HCT116 (cell line): ENCODE data around the gene SYN1. TPM values are rescaled to one million over a fixed set of nuclear protein-coding genes. Genes with fewer than 3 reads are reported as not detected.

Source experiments
- ATAC-seq: fragments of 200-7000 bp; cut with Tn5 transposase; 2 replicates; pipeline ENCODE4 v1.9.1; 2020; ENCODE audit warnings: mild to moderate bottlenecking, moderate library complexity
- BruUV-seq: library from RNA; stranded (reverse); fragments of 400-500 nt; replicated peaks from 2 replicates; lab custom pipeline; 2021; lab: Mats Ljungman, UMichigan
- CTCF ChIA-PET: fragments of 300-600 bp; sonication (Branson Sonifier 250); formaldehyde crosslinking; loops from one replicate; lab custom pipeline; 2021; ENCODE audit warnings: antibody characterized with exemption; lab: Charles Lee
- POLR2A ChIA-PET: fragments of 300-600, 350-600 bp; sonication (Branson Sonifier 250); formaldehyde crosslinking; loops from one replicate; lab custom pipeline; 2021; ENCODE audit warnings: antibody characterized with exemption; lab: Charles Lee
- RAD21 ChIA-PET, 2 experiments: fragments of 300-600 bp; sonication (Branson Sonifier 250); formaldehyde crosslinking; loops; one replicate each; lab custom pipeline; 2023; ENCODE audit warnings: low total read pairs in 2 of 2; ENCODE audit not compliant: uncharacterized antibody in 2 of 2, unreplicated experiment in 2 of 2, low non-redundant PET in 1 of 2; lab: Charles Lee
- DNase-seq: peaks from one replicate; pipeline ENCODE4 v3.0.0-alpha.2; 2010; ENCODE audit warnings: low read depth, low spot score
- H2AFZ ChIP-seq: fragments of 200-600 bp; shearing (Covaris generic), sonication (generic); 2 replicates; pipeline ENCODE4 v1.6.1; 2017; ENCODE audit warnings: low read depth, mixed run types, mixed read lengths, antibody characterized with exemption, low read length; ENCODE audit not compliant: poor library complexity, severe bottlenecking
- H3K27ac ChIP-seq: 2 replicates; pipeline ENCODE4 v1.5.1; 2012; ENCODE audit warnings: low read depth, low read length
- H3K27me3 ChIP-seq: fragments of 200-600 bp; sonication (generic); 2 replicates; pipeline ENCODE4 v1.6.1; 2016; ENCODE audit warnings: mixed run types, low read length, mixed read lengths; ENCODE audit not compliant: insufficient read depth
- H3K36me3 ChIP-seq, 2 experiments: fragments of 200-500 bp in 1 of 2; fragments of 200-600 bp in 1 of 2; sonication (Bioruptor generic) in 1 of 2; sonication (generic) in 1 of 2; 2 replicates each; pipeline versions ENCODE4 v1.5.1 to v1.6.1; 2014 to 2016; ENCODE audit warnings: low read length in 2 of 2, inconsistent platforms in 1 of 2, mixed read lengths in 1 of 2, mixed run types in 1 of 2; ENCODE audit not compliant: insufficient read depth in 2 of 2, control insufficient read depth in 1 of 2
- H3K4me1 ChIP-seq, 2 experiments: fragments of 200-600 bp in 1 of 2; sonication (generic) in 1 of 2; 2 replicates each; pipeline versions ENCODE4 v1.5.1 to v1.6.1; 2012 to 2017; ENCODE audit warnings: low read length in 2 of 2, inconsistent platforms in 1 of 2, mild to moderate bottlenecking in 1 of 2, mixed read lengths in 1 of 2, mixed run types in 1 of 2, moderate library complexity in 1 of 2; ENCODE audit not compliant: insufficient read depth in 2 of 2, control insufficient read depth in 1 of 2
- H3K4me2 ChIP-seq: fragments of 200-600 bp; sonication (generic); 2 replicates; pipeline ENCODE4 v1.6.1; 2017; ENCODE audit warnings: mixed run types, low read length, mixed read lengths
- H3K4me3 ChIP-seq, 2 experiments: fragments of 200-600 bp in 1 of 2; sonication (generic) in 1 of 2; replicated peaks in 1 of 2; 2 replicates each; pipeline ENCODE4 v1.5.1; 2011 to 2016; ENCODE audit warnings: low read length in 2 of 2, control low read depth in 1 of 2, low read depth in 1 of 2, mild to moderate bottlenecking in 1 of 2, mixed read lengths in 1 of 2, mixed run types in 1 of 2
- H3K79me2 ChIP-seq: fragments of 200-600 bp; sonication (generic); 2 replicates; pipeline ENCODE4 v1.6.1; 2017; ENCODE audit warnings: mild to moderate bottlenecking, mixed run types, low read length, moderate library complexity, mixed read lengths; ENCODE audit not compliant: insufficient read depth
- H3K9ac ChIP-seq: fragments of 200-600 bp; sonication (generic); 2 replicates; pipeline ENCODE4 v1.6.1; 2016; ENCODE audit warnings: low read length, mixed read lengths
- H3K9me2 ChIP-seq: fragments of 200-600 bp; sonication (generic), shearing (Covaris generic); 2 replicates; pipeline ENCODE4 v1.6.1; 2017; ENCODE audit warnings: mixed run types, mild to moderate bottlenecking, moderate library complexity; ENCODE audit not compliant: insufficient read depth
- H3K9me3 ChIP-seq, 2 experiments: fragments of 200-500 bp in 1 of 2; fragments of 200-600 bp in 1 of 2; sonication (Bioruptor generic) in 1 of 2; sonication (generic) in 1 of 2; 2 replicates each; pipeline ENCODE4 v1.6.1; 2014 to 2017; ENCODE audit warnings: low read length in 2 of 2, mixed read lengths in 2 of 2, inconsistent platforms in 1 of 2, low read depth in 1 of 2, mild to moderate bottlenecking in 1 of 2, mixed run types in 1 of 2, moderate library complexity in 1 of 2; ENCODE audit not compliant: control insufficient read depth in 1 of 2, insufficient read depth in 1 of 2
- H4K20me1 ChIP-seq: fragments of 200-600 bp; sonication (generic), shearing (Covaris generic); 2 replicates; pipeline ENCODE4 v1.6.1; 2017; ENCODE audit warnings: mixed run types, mild to moderate bottlenecking, moderate library complexity; ENCODE audit not compliant: insufficient read depth
- ATF3 ChIP-seq: IDR thresholded peaks from 2 replicates; pipeline ENCODE4 v1.6.1; 2012
- ELF1 ChIP-seq: IDR thresholded peaks from 2 replicates; pipeline ENCODE4 v1.6.1; 2012; ENCODE audit warnings: low read depth, borderline replicate concordance
- EZH2 ChIP-seq: fragments of 200-600 bp; sonication (generic); IDR thresholded peaks from 2 replicates; pipeline ENCODE4 v1.6.1; 2017; ENCODE audit warnings: antibody characterized with exemption, mixed run types
- FOSL1 ChIP-seq: IDR thresholded peaks from 2 replicates; pipeline ENCODE4 v1.6.1; 2012; ENCODE audit warnings: low read depth
- JUND ChIP-seq: IDR thresholded peaks from 2 replicates; pipeline ENCODE4 v1.6.1; 2012
- POLR2A ChIP-seq: IDR thresholded peaks from 2 replicates; pipeline ENCODE4 v1.7.0; 2011; ENCODE audit warnings: borderline replicate concordance; ENCODE audit not compliant: insufficient read depth, insufficient read length; ENCODE audit errors: extremely low read depth
- POLR2AphosphoS5 ChIP-seq: IDR thresholded peaks from 2 replicates; pipeline ENCODE4 v1.6.1; 2011; ENCODE audit warnings: mild to moderate bottlenecking, low read depth, low read length, moderate library complexity
- RAD21 ChIP-seq: IDR thresholded peaks from 2 replicates; pipeline ENCODE4 v1.6.1; 2012; ENCODE audit warnings: low read depth, mild to moderate bottlenecking
- REST ChIP-seq: IDR thresholded peaks from 2 replicates; pipeline ENCODE4 v1.6.1; 2012; ENCODE audit warnings: low read depth
- SIN3A ChIP-seq: IDR thresholded peaks from 2 replicates; pipeline ENCODE4 v1.6.1; 2012; ENCODE audit warnings: low read depth
- SP1 ChIP-seq: IDR thresholded peaks from 2 replicates; pipeline ENCODE4 v1.6.1; 2012; ENCODE audit warnings: low read depth
- SRF ChIP-seq: IDR thresholded peaks from 2 replicates; pipeline ENCODE4 v1.6.1; 2012; ENCODE audit warnings: low read depth
- ZNF274 ChIP-seq: fragments of 200-500 bp; sonication (Bioruptor generic); IDR thresholded peaks from 2 replicates; pipeline ENCODE4 v1.6.1; 2014; ENCODE audit warnings: mild to moderate bottlenecking, low read depth, low read length, inconsistent platforms
- intact Hi-C: fragments of 100-400 bp; cut with micrococcal nuclease; formaldehyde crosslinking; loops from 2 replicates; pipeline ENCODE4 v1.10.0; 2022
- total RNA-seq: library from RNA; stranded (reverse); gene quantifications from one replicate; pipeline ENCODE4 v1.2.1, GENCODE V29; 2021; ENCODE audit not compliant: unreplicated experiment
- TF ChIP-seq, protein P1 (sequence below), 3 experiments: fragments of 200-600 bp in 1 of 3; sonication (generic) in 1 of 3; IDR thresholded peaks in 2 of 3; conservative IDR thresholded peaks in 1 of 3; 2 replicates each; pipeline ENCODE4 v1.5.1; 2012 to 2017; ENCODE audit warnings: low read depth in 2 of 3, low read length in 2 of 3, antibody characterized with exemption in 1 of 3, borderline replicate concordance in 1 of 3, control low read depth in 1 of 3, mild to moderate bottlenecking in 1 of 3, mixed read lengths in 1 of 3, mixed run types in 1 of 3, moderate library complexity in 1 of 3; ENCODE audit not compliant: insufficient read depth in 1 of 3

Gene SYN1
- total RNA-seq, 1 experiment from 2014 or later = 0.86 TPM

DNA sequence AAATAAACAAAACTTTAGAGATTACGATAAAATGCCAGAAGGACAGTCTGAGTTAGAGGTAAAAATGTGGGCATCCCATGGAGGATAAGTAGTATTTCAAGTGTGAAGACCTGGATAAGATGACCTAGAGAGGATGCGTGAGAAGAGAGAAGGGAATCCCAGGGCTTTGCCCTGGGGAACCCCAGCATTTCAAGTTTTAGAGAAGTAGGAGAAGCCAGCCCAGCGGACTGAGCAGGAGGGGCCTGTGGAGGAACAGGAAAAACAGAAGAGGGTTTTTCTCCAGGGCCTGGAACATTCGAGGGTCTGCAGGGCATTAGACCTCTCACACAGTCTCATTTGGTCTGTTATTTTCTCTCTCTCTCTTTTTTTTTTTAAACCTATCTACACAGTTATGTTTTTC lies 13.0 kb upstream of the SYN1 start:
- RAD21 ChIA-PET = no interaction called here
- ATAC-seq = no peak
- no peak for TF ChIP-seq ELF1
- TF ChIP-seq JUND = no peak
- no peak for TF ChIP-seq SIN3A
- Histone ChIP-seq H4K20me1 (no peaks in the 10 kb centered on the region), H3K36me3 (peaks cover 0 to 3% of the 10 kb centered on the region in 2 experiments; a peak in 2 of 4 replicates), H3K9ac (no peak overlapping the region), H3K27me3 (no peaks in the 10 kb centered on the region), H3K4me2 (no peak overlapping the region), H3K4me3 (no peak overlapping the region), H3K27ac (no peak overlapping the region), H3K9me3 (no peaks in the 10 kb centered on the region), H3K4me1 (no peaks in the 10 kb centered on the region), H3K79me2 (no peaks in the 10 kb centered on the region), H3K9me2 (no peaks in the 10 kb centered on the region), H2AFZ (no peak overlapping the region)
- no TSS peak for BruUV-seq
- POLR2A ChIA-PET = no interaction called here
- intact Hi-C loops = no loop called here
- CTCF ChIA-PET = no interaction called here
- DNase-seq = no peak

GRCh38 chrX:47631676-47632075 lies 12.0 kb upstream of the SYN1 start:
- no peak for TF ChIP-seq POLR2A
- no peak for TF ChIP-seq RAD21
- TF ChIP-seq, protein P1, sequence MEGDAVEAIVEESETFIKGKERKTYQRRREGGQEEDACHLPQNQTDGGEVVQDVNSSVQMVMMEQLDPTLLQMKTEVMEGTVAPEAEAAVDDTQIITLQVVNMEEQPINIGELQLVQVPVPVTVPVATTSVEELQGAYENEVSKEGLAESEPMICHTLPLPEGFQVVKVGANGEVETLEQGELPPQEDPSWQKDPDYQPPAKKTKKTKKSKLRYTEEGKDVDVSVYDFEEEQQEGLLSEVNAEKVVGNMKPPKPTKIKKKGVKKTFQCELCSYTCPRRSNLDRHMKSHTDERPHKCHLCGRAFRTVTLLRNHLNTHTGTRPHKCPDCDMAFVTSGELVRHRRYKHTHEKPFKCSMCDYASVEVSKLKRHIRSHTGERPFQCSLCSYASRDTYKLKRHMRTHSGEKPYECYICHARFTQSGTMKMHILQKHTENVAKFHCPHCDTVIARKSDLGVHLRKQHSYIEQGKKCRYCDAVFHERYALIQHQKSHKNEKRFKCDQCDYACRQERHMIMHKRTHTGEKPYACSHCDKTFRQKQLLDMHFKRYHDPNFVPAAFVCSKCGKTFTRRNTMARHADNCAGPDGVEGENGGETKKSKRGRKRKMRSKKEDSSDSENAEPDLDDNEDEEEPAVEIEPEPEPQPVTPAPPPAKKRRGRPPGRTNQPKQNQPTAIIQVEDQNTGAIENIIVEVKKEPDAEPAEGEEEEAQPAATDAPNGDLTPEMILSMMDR (IDR thresholded peaks at IDR 0.05 in 2 of 3, conservative IDR thresholded peaks at IDR 0.05 in 1 of 3; ENCODE audit: borderline replicate concordance in 1 of 3, insufficient read depth in 1 of 3, low read depth in 2 of 3, low read length in 2 of 3) = no peak
- TF ChIP-seq SRF = no peak
- no peak for TF ChIP-seq SP1
- TF ChIP-seq EZH2 = no peak
- no peak for TF ChIP-seq POLR2AphosphoS5
- no peak for TF ChIP-seq ELF1
- no peak for TF ChIP-seq ZNF274
- no peak for TF ChIP-seq ATF3
- no peak for TF ChIP-seq FOSL1
- TF ChIP-seq REST = no peak
- no peaks in the 10 kb centered on the region for H3K9me2 ChIP-seq
- POLR2A ChIA-PET = no interaction called here

More at GRCh38 chrX:47631676-47632075, 12.0 kb upstream of the SYN1 start:
- H3K4me3 ChIP-seq = no peak overlapping the region
- H3K79me2 ChIP-seq = no peaks in the 10 kb centered on the region
- no peaks in the 10 kb centered on the region for H3K27me3 ChIP-seq
- ChIA-PET RAD21 (no interaction called here), CTCF (no interaction called here)
- H3K36me3 ChIP-seq = peaks cover 0 to 3% of the 10 kb centered on the region in 2 experiments; a peak in 1 of 4 replicates
- no peak overlapping the region for H3K4me2 ChIP-seq
- DNase-seq = no peak
- ATAC-seq = no peak
- H3K9ac ChIP-seq = no peak overlapping the region
- H3K27ac ChIP-seq = no peak overlapping the region
- BruUV-seq = no TSS peak
- no peaks in the 10 kb centered on the region for H3K9me3 ChIP-seq
- no peaks in the 10 kb centered on the region for H4K20me1 ChIP-seq
- H2AFZ ChIP-seq = no peak overlapping the region
- H3K4me1 ChIP-seq = no peaks in the 10 kb centered on the region
- intact Hi-C loops = no loop called here
